ENCODE results near the gene EFHD2. TPM values are rescaled to one million over a fixed set of nuclear protein-coding genes. Genes with fewer than 3 reads are reported as not detected.
"Not testable (repeated sequence)": the region's sequence is repeated elsewhere in the genome, so short reads cannot be mapped to it uniquely, and the experiment has no call there.

Gene EFHD2
- polyA plus RNA-seq, 1 experiment = 30.4 TPM

DNA sequence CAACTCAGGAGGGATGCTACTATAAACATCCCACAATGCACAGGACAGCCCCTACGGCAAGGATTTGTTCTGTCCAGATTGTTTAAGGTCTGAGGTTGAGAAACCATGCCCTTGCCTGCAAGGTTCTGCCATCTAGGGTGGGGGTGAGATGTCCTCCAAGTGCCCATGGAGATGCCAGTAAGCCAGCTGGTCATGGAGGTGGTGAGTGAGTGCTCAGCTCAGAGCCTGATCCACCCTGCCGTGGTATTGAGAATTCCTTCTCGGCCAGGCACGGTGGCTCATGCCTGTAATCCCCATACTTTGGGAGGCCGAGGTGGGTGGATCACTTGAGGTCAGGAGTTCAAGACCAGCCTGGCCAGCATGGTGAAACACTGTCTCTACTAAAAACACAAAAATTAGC lies 15.3 kb downstream of the EFHD2 start:
- Histone ChIP-seq H3K27ac (ENCODE audit: low read depth, low read length) (no peak overlapping the region), H3K27me3 (ENCODE audit: control insufficient read depth, insufficient read depth, low read length) (no peaks in the 10 kb centered on the region), H3K9me3 (ENCODE audit: control insufficient read depth, insufficient read depth, low read length) (no peaks in the 10 kb centered on the region; the same call in 1 of the 2 replicates), H3K4me3 (ENCODE audit: low read depth, low read length) (no peak overlapping the region)
- CTCF ChIA-PET = interaction anchor here (1.7 kb wide), 1 partner anchor 101 kb away, joined by 9 read pairs; no protein-coding TSS in a partner anchor
- POLR2A ChIA-PET = interaction anchor here (0.6 kb wide), 1 partner anchor 100 kb away, joined by 3 read pairs; no protein-coding TSS in a partner anchor
- TF ChIP-seq, protein P1, sequence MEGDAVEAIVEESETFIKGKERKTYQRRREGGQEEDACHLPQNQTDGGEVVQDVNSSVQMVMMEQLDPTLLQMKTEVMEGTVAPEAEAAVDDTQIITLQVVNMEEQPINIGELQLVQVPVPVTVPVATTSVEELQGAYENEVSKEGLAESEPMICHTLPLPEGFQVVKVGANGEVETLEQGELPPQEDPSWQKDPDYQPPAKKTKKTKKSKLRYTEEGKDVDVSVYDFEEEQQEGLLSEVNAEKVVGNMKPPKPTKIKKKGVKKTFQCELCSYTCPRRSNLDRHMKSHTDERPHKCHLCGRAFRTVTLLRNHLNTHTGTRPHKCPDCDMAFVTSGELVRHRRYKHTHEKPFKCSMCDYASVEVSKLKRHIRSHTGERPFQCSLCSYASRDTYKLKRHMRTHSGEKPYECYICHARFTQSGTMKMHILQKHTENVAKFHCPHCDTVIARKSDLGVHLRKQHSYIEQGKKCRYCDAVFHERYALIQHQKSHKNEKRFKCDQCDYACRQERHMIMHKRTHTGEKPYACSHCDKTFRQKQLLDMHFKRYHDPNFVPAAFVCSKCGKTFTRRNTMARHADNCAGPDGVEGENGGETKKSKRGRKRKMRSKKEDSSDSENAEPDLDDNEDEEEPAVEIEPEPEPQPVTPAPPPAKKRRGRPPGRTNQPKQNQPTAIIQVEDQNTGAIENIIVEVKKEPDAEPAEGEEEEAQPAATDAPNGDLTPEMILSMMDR (IDR thresholded peaks at IDR 0.05; ENCODE audit: low read depth, low read length) = no peak
- DNase-seq (ENCODE audit: low read depth, low spot score) = no peak

DNA sequence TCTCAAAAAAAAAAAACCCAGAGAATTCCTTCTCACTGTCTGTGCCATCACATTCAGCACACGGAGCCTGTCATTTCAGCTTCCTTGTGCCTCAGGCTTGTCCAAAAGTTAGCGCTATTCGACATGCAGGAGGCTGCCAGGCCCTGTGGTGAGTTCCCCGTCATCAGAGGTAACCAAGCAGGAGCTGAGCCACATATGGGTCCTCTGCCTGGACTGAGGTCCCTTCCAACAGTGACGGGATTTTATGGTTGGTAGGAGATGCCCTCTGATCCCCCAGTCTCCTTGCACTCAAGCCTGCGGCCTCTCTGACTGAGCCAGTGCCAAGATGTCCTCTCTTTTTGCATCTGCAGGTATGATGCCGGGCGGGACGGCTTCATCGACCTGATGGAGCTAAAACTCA lies 15.8 kb downstream of the EFHD2 start:
- TF ChIP-seq, protein P1 (IDR thresholded peaks at IDR 0.05; ENCODE audit: low read depth, low read length) = no peak
- no peak for DNase-seq (ENCODE audit: low read depth, low spot score)
- Histone ChIP-seq H3K27me3 (ENCODE audit: control insufficient read depth, insufficient read depth, low read length) (no peaks in the 10 kb centered on the region), H3K4me3 (ENCODE audit: low read depth, low read length) (no peak overlapping the region), H3K27ac (ENCODE audit: low read depth, low read length) (no peak overlapping the region), H3K9me3 (ENCODE audit: control insufficient read depth, insufficient read depth, low read length) (no peaks in the 10 kb centered on the region; the same call in 1 of the 2 replicates)
- POLR2A ChIA-PET = no interaction called here
- CTCF ChIA-PET = interaction anchor here (1.7 kb wide), 1 partner anchor 102 kb away, joined by 9 read pairs; no protein-coding TSS in a partner anchor

DNA sequence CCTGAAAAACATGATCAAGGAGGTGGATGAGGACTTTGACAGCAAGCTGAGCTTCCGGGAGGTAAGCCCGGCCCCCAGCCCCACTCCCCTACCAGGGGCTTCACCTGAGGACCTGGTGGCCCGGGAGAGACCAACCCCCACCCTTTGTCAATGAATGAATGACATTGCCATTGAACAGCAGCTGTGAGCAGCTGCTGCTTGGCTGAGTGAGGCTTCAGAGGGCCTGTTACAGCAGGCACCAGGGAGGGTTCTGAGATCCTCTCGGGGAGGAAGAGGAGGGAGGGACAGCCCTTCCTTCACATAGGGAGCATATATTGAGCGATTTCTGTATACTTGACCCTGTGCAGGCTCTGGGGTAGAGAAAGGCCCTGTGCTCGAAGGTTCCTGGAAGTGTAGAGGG lies 16.3 kb downstream of the EFHD2 start:
- H3K27me3 ChIP-seq (ENCODE audit: control insufficient read depth, insufficient read depth, low read length) = no peaks in the 10 kb centered on the region
- CTCF ChIA-PET = interaction anchor here (0.9 to 8.6 kb wide), 5 partner anchors 9 to 106 kb away, joined by 3 to 173 read pairs (median 8); no protein-coding TSS in a partner anchor
- TF ChIP-seq, protein P1 (IDR thresholded peaks at IDR 0.05; ENCODE audit: low read depth, low read length) = no peak
- no peak for DNase-seq (ENCODE audit: low read depth, low spot score)
- no peaks in the 10 kb centered on the region; the same call in 1 of the 2 replicates for H3K9me3 ChIP-seq (ENCODE audit: control insufficient read depth, insufficient read depth, low read length)
- POLR2A ChIA-PET = interaction anchor here (1.6 kb wide), 1 partner anchor 9 kb away, joined by 5 read pairs; no protein-coding TSS in a partner anchor
- no peak overlapping the region for H3K27ac ChIP-seq (ENCODE audit: low read depth, low read length)
- no peak overlapping the region for H3K4me3 ChIP-seq (ENCODE audit: low read depth, low read length)

DNA sequence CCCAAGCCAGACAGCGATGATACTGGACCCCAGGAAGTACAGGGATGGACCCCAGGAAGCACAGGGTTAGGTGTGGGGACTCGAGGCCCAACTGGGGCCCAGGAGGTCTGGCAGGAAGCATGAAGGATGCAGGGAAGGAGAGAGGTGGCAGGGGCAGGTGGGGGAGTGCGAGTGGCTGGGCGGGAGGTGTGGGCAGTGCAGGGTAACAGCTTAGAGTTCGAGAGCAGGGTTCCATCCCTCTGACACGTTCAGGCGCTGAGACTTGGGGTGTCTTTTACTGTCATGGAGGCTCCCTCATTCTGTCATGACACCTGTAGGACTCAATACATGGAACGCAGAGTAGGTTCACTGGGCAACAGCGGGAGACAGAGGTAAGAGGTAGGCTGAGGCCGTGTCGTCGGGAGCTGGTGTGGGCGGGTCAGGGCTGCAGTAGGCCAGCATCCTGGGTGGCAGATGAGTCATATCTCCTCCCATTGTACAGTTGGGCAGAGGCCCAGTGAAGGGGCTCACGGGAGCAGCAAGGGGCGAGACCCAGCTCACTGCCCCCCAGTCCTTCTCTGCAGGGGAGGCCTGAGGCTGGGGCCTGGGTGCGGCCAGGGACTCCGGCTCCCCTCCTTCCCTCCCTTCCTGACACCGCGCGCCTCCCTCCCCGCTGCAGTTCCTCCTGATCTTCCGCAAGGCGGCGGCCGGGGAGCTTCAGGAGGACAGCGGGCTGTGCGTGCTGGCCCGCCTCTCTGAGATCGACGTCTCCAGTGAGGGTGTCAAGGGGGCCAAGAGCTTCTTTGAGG lies 17.0 kb downstream of the EFHD2 start:
- peak overlapping the region; percentile 57 for H3K27ac ChIP-seq (ENCODE audit: low read depth, low read length)
- no peak overlapping the region for H3K4me3 ChIP-seq (ENCODE audit: low read depth, low read length)
- CTCF ChIA-PET = interaction anchor here (0.5 to 8.6 kb wide), 8 partner anchors 9 to 315 kb away, joined by 3 to 173 read pairs (median 4); no protein-coding TSS in a partner anchor
- H3K27me3 ChIP-seq (ENCODE audit: control insufficient read depth, insufficient read depth, low read length) = no peaks in the 10 kb centered on the region
- POLR2A ChIA-PET = interaction anchor here (1.6 kb wide), 1 partner anchor 10 kb away, joined by 5 read pairs; no protein-coding TSS in a partner anchor
- no peaks in the 10 kb centered on the region; the same call in 1 of the 2 replicates for H3K9me3 ChIP-seq (ENCODE audit: control insufficient read depth, insufficient read depth, low read length)
- TF ChIP-seq, protein P1 (IDR thresholded peaks at IDR 0.05; ENCODE audit: low read depth, low read length) = peak; percentile 49
- DNase-seq (ENCODE audit: low read depth, low spot score) = no peak

DNA sequence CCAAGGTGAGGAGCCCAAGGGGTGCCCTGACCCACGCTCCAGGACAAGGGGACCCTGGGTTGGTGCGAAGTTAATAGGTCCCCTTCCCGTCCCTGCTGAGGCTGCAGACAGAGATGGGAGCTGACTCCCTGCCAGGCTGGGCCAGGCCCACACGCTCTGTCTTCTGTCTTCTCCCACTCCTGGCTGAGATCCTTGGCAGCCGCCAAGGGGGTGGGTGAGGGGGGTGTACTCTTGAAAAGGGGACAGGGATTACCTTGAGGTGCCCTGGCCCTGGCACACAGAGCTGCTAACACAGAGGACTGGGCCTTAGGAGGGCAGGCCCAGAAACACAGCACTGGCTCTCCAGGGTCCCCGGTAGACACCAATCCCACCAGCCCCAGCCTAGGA lies 17.6 kb downstream of the EFHD2 start:
- TF ChIP-seq, protein P1 (IDR thresholded peaks at IDR 0.05; ENCODE audit: low read depth, low read length) = no peak; the same call in 1 of the 2 replicates
- POLR2A ChIA-PET = interaction anchor here (1.6 kb wide), 1 partner anchor 10 kb away, joined by 5 read pairs; no protein-coding TSS in a partner anchor

DNA sequence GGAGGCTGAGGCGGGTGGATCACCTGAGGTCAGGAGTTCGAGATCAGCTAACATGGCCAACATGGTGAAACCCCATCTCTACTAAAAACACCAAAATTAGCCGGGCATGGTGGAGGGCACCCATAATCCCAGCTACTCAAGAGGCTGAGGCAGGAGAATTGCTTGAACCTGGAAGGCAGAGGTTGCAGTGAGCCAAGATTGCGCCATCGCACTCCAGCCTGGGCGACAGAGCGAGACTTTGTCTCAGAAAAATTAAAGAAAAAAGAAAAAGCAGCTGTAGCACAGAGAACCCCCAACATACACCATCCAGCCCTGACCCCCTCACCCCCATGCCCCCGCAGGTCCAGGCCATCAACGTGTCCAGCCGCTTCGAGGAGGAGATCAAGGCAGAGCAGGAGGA lies 18.6 kb downstream of the EFHD2 start:
- H3K4me3 ChIP-seq (ENCODE audit: low read depth, low read length); DNase-seq (ENCODE audit: low read depth, low spot score); H3K27me3 ChIP-seq (ENCODE audit: control insufficient read depth, insufficient read depth, low read length); H3K9me3 ChIP-seq (ENCODE audit: control insufficient read depth, insufficient read depth, low read length); POLR2A ChIA-PET; H3K27ac ChIP-seq (ENCODE audit: low read depth, low read length): not testable (repeated sequence)
- CTCF ChIA-PET = interaction anchor here (8.6 kb wide), 1 partner anchor 104 kb away, joined by 173 read pairs; no protein-coding TSS in a partner anchor

More for the DNA sequence above, 17.6 kb downstream of the EFHD2 start:
- CTCF ChIA-PET = interaction anchor here (0.5 to 8.6 kb wide), 8 partner anchors 15 to 315 kb away, joined by 3 to 173 read pairs (median 4); partner anchors contain the start of gene CELA2B
- no peak for DNase-seq (ENCODE audit: low read depth, low spot score)
- H3K4me3 ChIP-seq (ENCODE audit: low read depth, low read length) = no peak overlapping the region
- H3K27me3 ChIP-seq (ENCODE audit: control insufficient read depth, insufficient read depth, low read length) = no peaks in the 10 kb centered on the region
- peak overlapping the region; percentile 57 for H3K27ac ChIP-seq (ENCODE audit: low read depth, low read length)
- H3K9me3 ChIP-seq (ENCODE audit: control insufficient read depth, insufficient read depth, low read length) = no peaks in the 10 kb centered on the region; the same call in 1 of the 2 replicates
